GM23338 (cell line): ENCODE results near the gene RER1. TPM values are rescaled to one million over a fixed set of nuclear protein-coding genes. Genes with fewer than 3 reads are reported as not detected.

Experiments used
- ATAC-seq: fragments of 200-7000 bp; cut with Tn5 transposase; 3 replicates; pipeline ENCODE4 v1.9.1; 2020
- DNase-seq: peaks from one replicate; pipeline ENCODE4 v3.0.0-alpha.2; 2015; ENCODE audit warnings: low spot score
- H2AFZ ChIP-seq: fragments of 200-600 bp; sonication (generic); 2 replicates; pipeline ENCODE4 v1.8.0; 2016; ENCODE audit warnings: antibody characterized with exemption, mild to moderate bottlenecking, moderate library complexity
- H3F3A ChIP-seq: fragments of 200-600 bp; sonication (generic); replicated peaks from 2 replicates; pipeline ENCODE4 v1.8.0; 2017; ENCODE audit warnings: antibody characterized with exemption, mixed run types, low read depth
- H3K27ac ChIP-seq: fragments of 200-600 bp; sonication (generic); 2 replicates; pipeline ENCODE4 v1.6.1; 2016; ENCODE audit warnings: low read depth
- H3K27me3 ChIP-seq: fragments of 200-600 bp; sonication (generic); 2 replicates; pipeline ENCODE4 v1.8.0; 2016; ENCODE audit warnings: mild to moderate bottlenecking, mixed run types, moderate library complexity; ENCODE audit not compliant: insufficient read depth
- H3K36me3 ChIP-seq: fragments of 200-600 bp; sonication (generic); 2 replicates; pipeline ENCODE4 v1.8.0; 2016; ENCODE audit warnings: mild to moderate bottlenecking; ENCODE audit not compliant: insufficient read depth
- H3K4me1 ChIP-seq: fragments of 200-600 bp; sonication (generic); 2 replicates; pipeline ENCODE4 v1.8.0; 2016; ENCODE audit warnings: mild to moderate bottlenecking, moderate library complexity; ENCODE audit not compliant: insufficient read depth
- H3K4me2 ChIP-seq: fragments of 200-600 bp; sonication (generic); 2 replicates; pipeline ENCODE4 v1.7.1; 2017; ENCODE audit warnings: mixed run types
- H3K4me3 ChIP-seq: fragments of 200-600 bp; sonication (generic); 2 replicates; pipeline ENCODE4 v1.6.1; 2016; ENCODE audit warnings: mixed run types
- H3K79me2 ChIP-seq: fragments of 200-600 bp; sonication (generic); replicated peaks from 2 replicates; pipeline ENCODE4 v1.8.0; 2017; ENCODE audit warnings: mild to moderate bottlenecking; ENCODE audit not compliant: insufficient read depth
- H3K9me2 ChIP-seq: fragments of 200-600 bp; sonication (generic); 2 replicates; pipeline ENCODE4 v1.8.0; 2017; ENCODE audit not compliant: insufficient read depth
- H4K20me1 ChIP-seq: fragments of 200-600 bp; sonication (generic); replicated peaks from 2 replicates; pipeline ENCODE4 v1.8.0; 2017; ENCODE audit warnings: mild to moderate bottlenecking; ENCODE audit not compliant: insufficient read depth
- H3K27ac Mint-ChIP-seq: 2 replicates; pipeline ENCODE4 v1.8.0; 2020; ENCODE audit warnings: inconsistent platforms, mild to moderate bottlenecking, moderate library complexity, mixed read lengths
- H3K27me3 Mint-ChIP-seq: 3 replicates; pipeline ENCODE4 v1.8.0; 2022; ENCODE audit warnings: low read depth, mild to moderate bottlenecking, moderate library complexity, mixed read lengths, inconsistent platforms; ENCODE audit not compliant: insufficient read depth, poor library complexity
- H3K36me3 Mint-ChIP-seq: 3 replicates; pipeline ENCODE4 v1.8.0; 2021; ENCODE audit warnings: low read depth, mild to moderate bottlenecking, inconsistent platforms, moderate library complexity, mixed read lengths
- H3K4me1 Mint-ChIP-seq: 3 replicates; pipeline ENCODE4 v1.8.0; 2020; ENCODE audit warnings: mild to moderate bottlenecking, inconsistent platforms, mixed read lengths
- H3K4me3 Mint-ChIP-seq: 3 replicates; pipeline ENCODE4 v1.8.0; 2021; ENCODE audit warnings: moderate library complexity, mild to moderate bottlenecking, inconsistent platforms, mixed read lengths
- H3K9me3 Mint-ChIP-seq: 3 replicates; pipeline ENCODE4 v1.8.0; 2020; ENCODE audit warnings: moderate library complexity, mild to moderate bottlenecking, inconsistent platforms, mixed read lengths
- CREB1 ChIP-seq: fragments of 250-450 bp; sonication (Bioruptor Pico); IDR thresholded peaks from 2 replicates; pipeline ENCODE4 v1.5.0; 2020; ENCODE audit warnings: low read depth, mild to moderate bottlenecking, moderate library complexity
- CTCF ChIP-seq, 2 experiments: fragments of 200-600 bp in 1 of 2; sonication (generic) in 1 of 2; conservative IDR thresholded peaks; 2 replicates each; pipeline versions ENCODE4 v1.5.1 to v1.6.1; 2016 to 2017; ENCODE audit warnings: antibody characterized with exemption in 2 of 2, low read depth in 2 of 2, mild to moderate bottlenecking in 2 of 2, moderate library complexity in 1 of 2
- ETS1 ChIP-seq: IDR thresholded peaks from 2 replicates; pipeline ENCODE4 v1.6.1; 2016; ENCODE audit warnings: antibody characterized with exemption
- EZH2phosphoT487 ChIP-seq: fragments of 200-600 bp; sonication (generic); IDR thresholded peaks from one replicate; pipeline ENCODE4 v1.8.1; 2018; ENCODE audit warnings: antibody characterized with exemption; ENCODE audit not compliant: unreplicated experiment
- JUNB ChIP-seq: IDR thresholded peaks from one replicate; pipeline ENCODE4 v1.6.1; 2016; ENCODE audit warnings: antibody characterized with exemption; ENCODE audit not compliant: unreplicated experiment
- NANOG ChIP-seq: IDR thresholded peaks from 2 replicates; pipeline ENCODE4 v1.6.1; 2016; ENCODE audit warnings: antibody characterized with exemption, borderline replicate concordance
- REST ChIP-seq: IDR thresholded peaks from one replicate; pipeline ENCODE4 v1.6.1; 2018; ENCODE audit warnings: antibody characterized with exemption; ENCODE audit not compliant: unreplicated experiment
- ZNF114 ChIP-seq: fragments of 250-450 bp; sonication (Bioruptor Pico); IDR thresholded peaks from 2 replicates; pipeline ENCODE4 v1.5.0; 2020; ENCODE audit warnings: mild to moderate bottlenecking, moderate library complexity
- ZNF331 ChIP-seq: fragments of 250-450 bp; sonication (Bioruptor Pico); IDR thresholded peaks from 2 replicates; pipeline ENCODE4 v1.5.0; 2020; ENCODE audit warnings: low read depth, mild to moderate bottlenecking, moderate library complexity
- ZNF462 ChIP-seq: fragments of 250-450 bp; sonication (Bioruptor Pico); IDR thresholded peaks from 2 replicates; pipeline ENCODE4 v1.5.0; 2020; ENCODE audit warnings: mild to moderate bottlenecking, moderate library complexity
- polyA plus RNA-seq: library from polyadenylated mRNA; unstranded; fragments of >200 nt; fragmentation: Nextera tagmentation; extraction: Ambion mirVana; gene quantifications from 2 replicates; pipeline ENCODE4 v1.2.1, GENCODE V29; 2016
- total RNA-seq: library from RNA; depleted of rRNA; stranded (reverse); fragments of >200 nt; shearing (Covaris generic); gene quantifications from 2 replicates; pipeline ENCODE4 v1.2.3, GENCODE V29; 2014

The RER1 gene
- total and polyA plus RNA-seq, 2 experiments from 2014 or later: 58.4 to 99.5 TPM

GRCh38 chr1:2436876-2437275, 45.2 kb downstream of the RER1 start (continued):
- no peak for TF ChIP-seq ZNF462 (CRISPR knock-in tag)
- TF ChIP-seq CTCF (conservative IDR thresholded peaks at IDR 0.05; ENCODE audit: low read depth in 2 of 2): no peak
- no peak for TF ChIP-seq ZNF114 (CRISPR knock-in tag)
- no peak for TF ChIP-seq ZNF331 (CRISPR knock-in tag)
- TF ChIP-seq ETS1: no peak
- no peak for TF ChIP-seq CREB1 (CRISPR knock-in tag)

GRCh38 chr1:2437617-2438016, 46.0 kb downstream of the RER1 start:
- no peak overlapping the region for H3K27ac ChIP-seq
- Mint-ChIP-seq H3K4me1 (no peaks in the 10 kb centered on the region), H3K27me3 (peaks cover 3% of the 10 kb centered on the region), H3K9me3 (no peaks in the 10 kb centered on the region), H3K27ac (no peak overlapping the region), H3K4me3 (no peak overlapping the region), H3K36me3 (no peaks in the 10 kb centered on the region)
- peaks cover 5% of the 10 kb centered on the region for H3K27me3 ChIP-seq
- no peaks in the 10 kb centered on the region for H3F3A ChIP-seq
- no peaks in the 10 kb centered on the region for H4K20me1 ChIP-seq
- DNase-seq: no peak
- no peak for ATAC-seq
- H3K79me2 ChIP-seq: no peaks in the 10 kb centered on the region
- H2AFZ ChIP-seq: no peak overlapping the region
- H3K4me2 ChIP-seq: no peak overlapping the region
- no peaks in the 10 kb centered on the region for H3K36me3 ChIP-seq
- H3K4me1 ChIP-seq: no peaks in the 10 kb centered on the region
- no peaks in the 10 kb centered on the region for H3K9me2 ChIP-seq
- no peak overlapping the region for H3K4me3 ChIP-seq
- TF ChIP-seq CTCF (conservative IDR thresholded peaks at IDR 0.05; ENCODE audit: low read depth in 2 of 2) (no peak), JUNB (no peak), REST (no peak), EZH2phosphoT487 (no peak), NANOG (no peak), CREB1 (CRISPR knock-in tag) (no peak), ZNF114 (CRISPR knock-in tag) (no peak)
